H1 (cell line): ENCODE results near the gene IFT27. TPM values are rescaled to one million over a fixed set of nuclear protein-coding genes. Genes with fewer than 3 reads are reported as not detected.

Experiments used
- CTCF ChIA-PET: fragments of 300-600 bp; sonication (Branson Sonifier 250); formaldehyde crosslinking; loops from one replicate; lab custom pipeline; 2021; ENCODE audit not compliant: partially characterized antibody; lab: Charles Lee
- POLR2A ChIA-PET: fragments of 300-600 bp; sonication (Branson Sonifier 250); formaldehyde crosslinking; loops from one replicate; lab custom pipeline; 2021; ENCODE audit warnings: inconsistent platforms; ENCODE audit not compliant: partially characterized antibody; lab: Charles Lee
- DNase-seq, 2 experiments: peaks; one replicate each; pipeline versions ENCODE4 v3.0.0 to v3.0.0-alpha.2; 2010 to 2022; ENCODE audit warnings: low spot score in 2 of 2, low read depth in 1 of 2, mixed read lengths in 1 of 2
- FAIRE-seq: peaks from 2 replicates; lab custom pipeline; 2011; peaks lifted over from hg19 to GRCh38; lab: Jason Lieb, UNC
- H2AFZ ChIP-seq: 2 replicates; pipeline ENCODE4 v1.8.1; 2012; ENCODE audit warnings: low read length, inconsistent platforms
- H2AK5ac ChIP-seq: 2 replicates; pipeline ENCODE4 v1.6.1; 2013; ENCODE audit warnings: low read depth, low read length
- H2BK120ac ChIP-seq: replicated peaks from 2 replicates; pipeline ENCODE3; 2013; ENCODE audit warnings: low read depth, low read length, inconsistent platforms
- H2BK12ac ChIP-seq: 2 replicates; pipeline ENCODE4 v1.6.1; 2013; ENCODE audit warnings: low read depth, low read length
- H2BK15ac ChIP-seq: 2 replicates; pipeline ENCODE4 v1.6.1; 2013; ENCODE audit warnings: low read length
- H2BK20ac ChIP-seq: 2 replicates; pipeline ENCODE4 v1.6.1; 2013; ENCODE audit warnings: low read length
- H2BK5ac ChIP-seq: 2 replicates; pipeline ENCODE4 v1.6.1; 2013; ENCODE audit warnings: low read depth, low read length
- H3K14ac ChIP-seq: 2 replicates; pipeline ENCODE4 v1.6.1; 2013; ENCODE audit warnings: inconsistent platforms; ENCODE audit not compliant: insufficient read length
- H3K18ac ChIP-seq: 2 replicates; pipeline ENCODE4 v1.6.1; 2013; ENCODE audit warnings: low read length; ENCODE audit errors: extremely low read depth
- H3K23ac ChIP-seq: 2 replicates; pipeline ENCODE4 v1.6.1; 2013; ENCODE audit warnings: inconsistent platforms; ENCODE audit not compliant: insufficient read length
- H3K23me2 ChIP-seq: 2 replicates; pipeline ENCODE4 v1.6.1; 2013; ENCODE audit warnings: low read depth, low read length
- H3K27ac ChIP-seq: 2 replicates; pipeline ENCODE4 v1.6.1; 2011; ENCODE audit warnings: low read depth, low read length, inconsistent platforms
- H3K27me3 ChIP-seq, 4 experiments: replicated peaks in 1 of 4; 1 replicate in 1 of 4; 2 replicates in 3 of 4; pipeline versions ENCODE4 v1.6.1 to v1.8.1; 2011 to 2013; ENCODE audit warnings: low read length in 3 of 4, mild to moderate bottlenecking in 3 of 4, inconsistent platforms in 2 of 4, mixed read lengths in 2 of 4, moderate library complexity in 1 of 4; ENCODE audit not compliant: control insufficient read depth in 3 of 4, insufficient read depth in 3 of 4; ENCODE audit errors: extremely low read depth in 1 of 4
- H3K36me3 ChIP-seq, 4 experiments: 2 replicates each; pipeline versions ENCODE4 v1.6.1 to v1.8.1; 2011 to 2013; ENCODE audit warnings: mild to moderate bottlenecking in 4 of 4, low read length in 3 of 4, moderate library complexity in 2 of 4, control low read depth in 1 of 4, inconsistent platforms in 1 of 4; ENCODE audit not compliant: insufficient read depth in 4 of 4, control insufficient read depth in 2 of 4
- H3K4ac ChIP-seq: replicated peaks from 2 replicates; pipeline ENCODE3; 2013; ENCODE audit warnings: low read length, low read depth, mixed read lengths, inconsistent platforms; ENCODE audit not compliant: insufficient read length
- H3K4me1 ChIP-seq, 4 experiments: replicated peaks in 1 of 4; 1 replicate in 1 of 4; 2 replicates in 3 of 4; pipeline versions ENCODE4 v1.6.1 to v1.8.1; 2011 to 2013; ENCODE audit warnings: low read length in 3 of 4, inconsistent platforms in 2 of 4, mixed read lengths in 1 of 4; ENCODE audit not compliant: insufficient read depth in 4 of 4, control insufficient read depth in 3 of 4
- H3K4me2 ChIP-seq, 2 experiments: 2 replicates each; pipeline versions ENCODE4 v1.6.1 to v1.8.1; 2011 to 2013; ENCODE audit warnings: low read depth in 2 of 2, low read length in 2 of 2, control low read depth in 1 of 2, inconsistent platforms in 1 of 2, mild to moderate bottlenecking in 1 of 2; ENCODE audit not compliant: insufficient read depth in 1 of 2
- H3K4me3 ChIP-seq, 4 experiments: fragments of 200-600, 300-600 bp in 1 of 4; sonication (generic), shearing (Covaris generic), sonication (Bioruptor Twin) in 1 of 4; 2 replicates each; pipeline versions ENCODE4 v1.5.1 to v1.8.1; 2011 to 2016; ENCODE audit warnings: low read length in 4 of 4, low read depth in 3 of 4, control low read depth in 2 of 4, inconsistent platforms in 2 of 4, mild to moderate bottlenecking in 2 of 4, mixed read lengths in 1 of 4, moderate library complexity in 1 of 4; ENCODE audit not compliant: insufficient read depth in 2 of 4; ENCODE audit errors: extremely low read depth in 1 of 4
- H3K56ac ChIP-seq: replicated peaks from 2 replicates; pipeline ENCODE3; 2013; ENCODE audit warnings: low read depth, mild to moderate bottlenecking, mixed read lengths, low read length, inconsistent platforms; ENCODE audit not compliant: insufficient read length
- H3K79me1 ChIP-seq: 2 replicates; pipeline ENCODE4 v1.6.1; 2013; ENCODE audit warnings: low read depth, low read length, control low read depth
- H3K79me2 ChIP-seq, 2 experiments: 2 replicates each; pipeline versions ENCODE4 v1.6.1 to v1.8.1; 2012 to 2013; ENCODE audit warnings: low read length in 2 of 2, mild to moderate bottlenecking in 2 of 2, inconsistent platforms in 1 of 2; ENCODE audit not compliant: insufficient read depth in 2 of 2, control insufficient read depth in 1 of 2
- H3K9ac ChIP-seq, 4 experiments: replicated peaks in 1 of 4; 1 replicate in 1 of 4; 2 replicates in 3 of 4; pipeline versions ENCODE4 v1.6.1 to v1.8.1; 2011 to 2013; ENCODE audit warnings: low read depth in 3 of 4, low read length in 3 of 4, control low read depth in 2 of 4, mild to moderate bottlenecking in 2 of 4, moderate library complexity in 2 of 4, inconsistent platforms in 1 of 4; ENCODE audit errors: extremely low read depth in 1 of 4
- H3K9me3 ChIP-seq, 2 experiments: 2 replicates each; pipeline versions ENCODE4 v1.6.1 to v1.8.1; 2012 to 2013; ENCODE audit warnings: mild to moderate bottlenecking in 2 of 2, moderate library complexity in 2 of 2, control low read depth in 1 of 2, inconsistent platforms in 1 of 2, low read depth in 1 of 2, low read length in 1 of 2, mixed read lengths in 1 of 2; ENCODE audit not compliant: insufficient read depth in 2 of 2
- H4K20me1 ChIP-seq, 2 experiments: replicated peaks in 1 of 2; 2 replicates each; pipeline versions ENCODE3 to v1.8.1; 2011 to 2013; ENCODE audit warnings: inconsistent platforms in 2 of 2, low read length in 2 of 2, mild to moderate bottlenecking in 1 of 2; ENCODE audit not compliant: insufficient read depth in 2 of 2, control insufficient read depth in 1 of 2
- H4K5ac ChIP-seq: 2 replicates; pipeline ENCODE4 v1.6.1; 2013; ENCODE audit warnings: low read length, low read depth, mixed read lengths, inconsistent platforms; ENCODE audit not compliant: insufficient read length
- H4K8ac ChIP-seq: 2 replicates; pipeline ENCODE4 v1.8.0; 2013; ENCODE audit warnings: mild to moderate bottlenecking, moderate library complexity, low read length, inconsistent platforms; ENCODE audit not compliant: insufficient read depth; ENCODE audit errors: extremely low read depth
- H4K91ac ChIP-seq: replicated peaks from 2 replicates; pipeline ENCODE3; 2013; ENCODE audit warnings: low read length, mixed read lengths, inconsistent platforms; ENCODE audit not compliant: insufficient read length
- CEBPB ChIP-seq: IDR thresholded peaks from 2 replicates; pipeline ENCODE4 v1.6.1; 2012; ENCODE audit warnings: low read depth, low read length
- KDM1A ChIP-seq: fragments of 200-600, 300-600 bp; sonication (generic); IDR thresholded peaks from 2 replicates; pipeline ENCODE4 v1.7.1; 2016; ENCODE audit warnings: mild to moderate bottlenecking, low read length, borderline replicate concordance
- KDM5A ChIP-seq: fragments of 200-600 bp; IDR thresholded peaks from 2 replicates; pipeline ENCODE4 v1.7.1; 2012; ENCODE audit warnings: mild to moderate bottlenecking, low read length, inconsistent platforms, mixed read lengths
- RNF2 ChIP-seq: fragments of 200-900, 300-1000 bp; sonication (generic); IDR thresholded peaks from 2 replicates; pipeline ENCODE4 v1.7.1; 2016; ENCODE audit warnings: borderline replicate concordance, low read depth, mild to moderate bottlenecking, antibody characterized with exemption, low read length; ENCODE audit not compliant: poor library complexity, severe bottlenecking; ENCODE audit errors: missing control alignments
- SP2 ChIP-seq: IDR thresholded peaks from 2 replicates; pipeline ENCODE4 v1.6.1; 2012; ENCODE audit warnings: mild to moderate bottlenecking, low read length, inconsistent platforms
- ZNF274 ChIP-seq: IDR thresholded peaks from 2 replicates; pipeline ENCODE4 v1.7.0; 2012; ENCODE audit warnings: low read length, borderline replicate concordance; ENCODE audit errors: extremely low read depth
- WGBS, 2 experiments: shearing (Covaris generic) in 1 of 2; methylation state at CpG; one replicate each; pipeline versions ENCODE4 v1.1.6 to v1.1.7; 2013 to 2015; ENCODE audit warnings: low lambda C conversion rate in 2 of 2, mixed read lengths in 2 of 2, inconsistent platforms in 1 of 2, low coverage in 1 of 2, missing lambda C conversion rate in 1 of 2; ENCODE audit not compliant: insufficient replicate concordance in 2 of 2, insufficient coverage in 1 of 2, insufficient read length in 1 of 2; ENCODE audit errors: extremely low coverage in 1 of 2, missing lambda C conversion rate in 1 of 2; 5-methylcytosine and 5-hydroxymethylcytosine counted together
- polyA plus RNA-seq, 7 experiments: library from polyadenylated mRNA; depleted of rRNA in 3 of 7; stranded (reverse) in 5 of 7; unstranded in 2 of 7; fragments of >200 nt in 5 of 7; fragments of 200-250 nt in 2 of 7; gene quantifications; 1 replicate in 5 of 7; 2 replicates in 1 of 7; 4 replicates in 1 of 7; pipeline versions ENCODE4 v1.2.1 to v1.2.3, GENCODE V29; 2011 to 2013; ENCODE audit warnings: missing spikeins in 2 of 7, mixed read lengths in 2 of 7
- total RNA-seq: library from RNA; stranded (reverse); fragmentation: NEBNext Ultra II Directional; extraction: Animal tissue kit (Norgen Biotek cat#: 25700); gene quantifications from 2 replicates; pipeline ENCODE4 v1.2.1, GENCODE V29; 2021

The IFT27 gene
- total and polyA plus RNA-seq, 2 of the 8 experiments (the other 6 are each of a cell fraction or from before 2014, with no cell fraction given) = 36.4 to 46.2 TPM

GRCh38 chr22:36823186-36823839 lies 47.4 kb upstream of the IFT27 start:
- H3K9me3 ChIP-seq = no peaks in the 10 kb centered on the region
- H4K5ac ChIP-seq = no peak overlapping the region
- H3K79me2 ChIP-seq = no peaks in the 10 kb centered on the region
- peak overlapping the region; percentile 67; the same call in 1 of the 2 replicates for H2BK15ac ChIP-seq
- H3K4me1 ChIP-seq = peaks cover 0 to 13% (median 8%) of the 10 kb centered on the region in 4 experiments; a peak in 6 of 7 replicates
- no peak for FAIRE-seq
- peak overlapping the region; percentile 82 for H2BK12ac ChIP-seq
- H4K20me1 ChIP-seq = peaks cover 0 to 6% of the 10 kb centered on the region in 2 experiments
- H3K79me1 ChIP-seq = no peaks in the 10 kb centered on the region
- H3K9ac ChIP-seq = no peak overlapping the region; a peak in 1 of 7 replicates
- H2BK20ac ChIP-seq = 0 out of 2 replicates have a peak overlapping the region, but pooled peaks have one; percentile 56
- no peak overlapping the region for H3K14ac ChIP-seq
- H3K27ac ChIP-seq = no peak overlapping the region
- H3K23me2 ChIP-seq = peaks cover 10% of the 10 kb centered on the region; the same call in 1 of the 2 replicates
- no peak overlapping the region for H4K8ac ChIP-seq
- H3K56ac ChIP-seq = no peak overlapping the region
- peaks cover 0 to 7% (median 5%) of the 10 kb centered on the region in 4 experiments; a peak in 5 of 7 replicates for H3K27me3 ChIP-seq
- WGBS, 2 experiments = 88% methylated on average over 17 of the region's 17 CpGs; no CpG with 5 or more reads in 1 of the 2 experiments
- no peak overlapping the region for H4K91ac ChIP-seq
- DNase-seq = no peak
- 0 out of 2 replicates have a peak overlapping the region, but pooled peaks have one; percentile 16 for H3K18ac ChIP-seq
- H3K4ac ChIP-seq = no peak overlapping the region
- CTCF ChIA-PET = interaction anchor here (0.6 to 1.6 kb wide), 6 partner anchors 14 to 716 kb away, joined by 3 to 9 read pairs (median 3); no protein-coding TSS in a partner anchor
- H3K4me3 ChIP-seq = no peak overlapping the region; a peak in 1 of 8 replicates
- no peak overlapping the region for H2BK120ac ChIP-seq
- H3K23ac ChIP-seq = no peak overlapping the region
- POLR2A ChIA-PET = interaction anchor here (0.5 kb wide), 1 partner anchor 152 kb away, joined by 4 read pairs; no protein-coding TSS in a partner anchor
- H3K4me2 ChIP-seq = no peak overlapping the region; a peak in 1 of 4 replicates
- H2BK5ac ChIP-seq = peak overlapping the region; percentile 49; the same call in 1 of the 2 replicates
- 0 out of 2 replicates have a peak overlapping the region, but pooled peaks have one; percentile 56 for H2AK5ac ChIP-seq
- H3K36me3 ChIP-seq = no peaks in the 10 kb centered on the region
- no peak overlapping the region for H2AFZ ChIP-seq
- peak; percentile 78; the same call in 1 of the 2 replicates for TF ChIP-seq KDM1A
- no peak for TF ChIP-seq CEBPB
- TF ChIP-seq RNF2 = no peak
- no peak for TF ChIP-seq ZNF274
- TF ChIP-seq SP2 = no peak
- no peak for TF ChIP-seq KDM5A
- TF ChIP-seq, all 59 proteins: peak for 1
